ENCODE results near the gene RBFOX2. TPM values are rescaled to one million over a fixed set of nuclear protein-coding genes. Genes with fewer than 3 reads are reported as not detected.

Gene RBFOX2
- total RNA-seq, 4 donors from 2014 or later: 46.6 to 82.7 (median 62.1) TPM

DNA sequence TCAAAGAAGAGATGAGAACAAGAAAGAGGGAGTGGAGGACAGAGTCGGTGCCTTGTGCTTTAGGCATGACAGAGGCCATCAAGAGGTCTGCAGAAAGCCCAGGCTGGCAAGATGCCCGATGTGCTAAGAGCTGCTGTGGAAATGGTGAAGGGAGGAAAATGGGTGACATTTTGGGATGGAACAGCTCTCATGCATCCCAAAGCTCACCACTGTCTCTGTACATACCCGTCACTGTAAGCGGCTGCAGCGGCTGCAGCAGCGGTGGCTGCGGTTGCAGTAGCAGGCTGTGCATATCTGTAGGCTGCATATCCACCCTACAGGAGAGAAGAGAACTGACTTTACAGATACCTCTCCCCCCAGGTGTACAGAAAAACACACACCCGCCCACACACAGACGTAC, 282.4 kb downstream of the RBFOX2 start:
- H3K27ac ChIP-seq: no peak overlapping the region
- TF ChIP-seq CTCF (IDR thresholded peaks at IDR 0.05) (no peak), EP300 (IDR thresholded peaks at IDR 0.05) (no peak), POLR2AphosphoS5 (IDR thresholded peaks at IDR 0.05) (no peak), POLR2A (IDR thresholded peaks at IDR 0.05) (no peak)
- H3K36me3 ChIP-seq: peaks cover 43% of the 10 kb centered on the region
- DNase-seq (ENCODE audit: low spot score in 2 of 2): no peak
- no peaks in the 10 kb centered on the region for H3K9me3 ChIP-seq
- no peak overlapping the region for H3K4me3 ChIP-seq
- no peaks in the 10 kb centered on the region for H3K27me3 ChIP-seq
- 88% methylated on average over 9 of the region's 9 CpGs for WGBS
- H3K4me1 ChIP-seq: peaks cover 8% of the 10 kb centered on the region

GRCh38 chr22:35743326-35743860, 285.2 kb downstream of the RBFOX2 start:
- no peak for TF ChIP-seq EP300 (IDR thresholded peaks at IDR 0.05)
- WGBS: 82% methylated on average over 6 of the region's 6 CpGs
- H3K9me3 ChIP-seq: no peaks in the 10 kb centered on the region
- no peaks in the 10 kb centered on the region for H3K27me3 ChIP-seq
- no peaks in the 10 kb centered on the region for H3K4me1 ChIP-seq
- H3K36me3 ChIP-seq: peaks cover 54% of the 10 kb centered on the region
- no peak overlapping the region for H3K4me3 ChIP-seq
- DNase-seq (ENCODE audit: low spot score in 2 of 2): no peak
- H3K27ac ChIP-seq: no peak overlapping the region

DNA sequence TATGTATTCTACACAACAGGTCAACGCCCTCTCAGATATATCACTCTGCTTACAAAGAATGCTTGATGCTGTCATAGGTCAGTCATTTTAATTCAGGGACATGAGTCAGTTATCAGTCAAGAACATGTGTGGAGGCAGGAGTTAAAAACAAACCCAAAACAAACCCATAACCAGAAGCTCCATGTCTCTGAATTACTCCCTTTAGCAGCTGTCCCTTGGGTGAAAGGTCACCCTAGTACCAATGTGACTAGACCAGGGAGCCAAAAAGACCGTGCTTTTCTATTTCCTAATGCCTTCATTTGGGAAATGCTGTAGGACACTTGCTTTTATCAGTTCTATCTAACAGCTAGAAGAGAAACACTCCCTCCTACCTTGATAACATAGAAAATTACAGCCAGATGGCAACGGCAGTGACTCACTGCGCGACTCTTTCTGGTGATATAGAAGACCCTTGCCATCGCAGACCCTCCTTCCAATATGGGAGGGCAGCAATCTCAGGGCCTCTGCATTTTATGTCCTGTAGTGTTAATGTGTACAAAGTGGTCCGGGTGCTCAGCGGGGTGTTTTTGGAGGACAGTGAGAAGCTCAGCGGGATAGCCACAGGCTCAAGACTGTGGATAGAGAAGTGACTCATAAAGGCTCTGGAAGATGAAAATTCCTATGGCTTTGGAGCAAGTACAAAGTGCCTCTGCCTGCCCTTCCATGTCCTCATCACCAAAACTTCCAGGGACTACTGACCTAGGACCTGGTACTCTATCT, 286.1 kb downstream of the RBFOX2 start:
- H3K27me3 ChIP-seq: no peaks in the 10 kb centered on the region
- H3K27ac ChIP-seq: peak overlapping the region; percentile 12
- H3K4me1 ChIP-seq: no peaks in the 10 kb centered on the region
- H3K36me3 ChIP-seq: peaks cover 59% of the 10 kb centered on the region
- no peak overlapping the region for H3K4me3 ChIP-seq
- no peaks in the 10 kb centered on the region for H3K9me3 ChIP-seq
- no peak for DNase-seq (ENCODE audit: low spot score in 2 of 2)
- no peak for TF ChIP-seq POLR2AphosphoS5 (IDR thresholded peaks at IDR 0.05)
- no peak for TF ChIP-seq EP300 (IDR thresholded peaks at IDR 0.05)
- no peak for TF ChIP-seq POLR2A (IDR thresholded peaks at IDR 0.05)
- no peak for TF ChIP-seq CTCF (IDR thresholded peaks at IDR 0.05)
- WGBS: 81% methylated on average over 9 of the region's 9 CpGs

DNA sequence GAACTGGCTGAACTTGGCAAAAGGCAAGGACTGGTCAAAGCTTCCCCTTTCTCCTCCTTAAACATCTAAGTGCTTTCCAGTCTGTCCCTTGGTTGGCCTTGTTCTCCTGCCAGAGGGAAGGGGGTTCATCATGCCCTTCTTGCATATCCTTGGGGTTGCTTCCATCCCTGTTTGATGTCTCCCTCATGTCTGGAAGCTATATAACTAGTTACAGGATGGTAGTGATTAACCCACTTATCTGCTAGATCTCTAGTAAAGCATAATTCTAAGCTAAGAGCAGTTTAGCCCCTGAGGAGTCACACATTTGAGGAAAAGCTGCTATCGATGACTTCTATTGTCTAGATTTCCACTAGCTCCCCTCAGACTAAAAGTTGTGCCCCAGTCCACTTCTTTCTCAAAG, 288.0 kb downstream of the RBFOX2 start:
- DNase-seq (ENCODE audit: low spot score in 2 of 2): no peak
- Histone ChIP-seq H3K4me1 (no peaks in the 10 kb centered on the region), H3K36me3 (peaks cover 49% of the 10 kb centered on the region), H3K27ac (no peak overlapping the region), H3K9me3 (no peaks in the 10 kb centered on the region), H3K27me3 (no peaks in the 10 kb centered on the region), H3K4me3 (no peak overlapping the region)
- TF ChIP-seq POLR2A (IDR thresholded peaks at IDR 0.05) (no peak), CTCF (IDR thresholded peaks at IDR 0.05) (no peak), EP300 (IDR thresholded peaks at IDR 0.05) (no peak), POLR2AphosphoS5 (IDR thresholded peaks at IDR 0.05) (no peak)
- WGBS: 69% methylated on average over 1 of the region's 1 CpG

GRCh38 chr22:35739931-35740380, 288.7 kb downstream of the RBFOX2 start:
- Histone ChIP-seq H3K4me3 (no peak overlapping the region), H3K36me3 (peaks cover 44% of the 10 kb centered on the region), H3K4me1 (no peaks in the 10 kb centered on the region), H3K27ac (no peak overlapping the region), H3K9me3 (no peaks in the 10 kb centered on the region), H3K27me3 (no peaks in the 10 kb centered on the region)
- TF ChIP-seq CTCF (IDR thresholded peaks at IDR 0.05): no peak
- TF ChIP-seq POLR2AphosphoS5 (IDR thresholded peaks at IDR 0.05): no peak
- no peak for TF ChIP-seq EP300 (IDR thresholded peaks at IDR 0.05)
- TF ChIP-seq POLR2A (IDR thresholded peaks at IDR 0.05): no peak
- 75% methylated on average over 3 of the region's 3 CpGs for WGBS
- DNase-seq (ENCODE audit: low spot score in 2 of 2): no peak
